Measurements from ENCODE around the gene ANKS3. TPM values are rescaled to one million over a fixed set of nuclear protein-coding genes. Genes with fewer than 3 reads are reported as not detected.

ANKS3 gene
- total RNA-seq (31.9 and 36.2 TPM in 2 replicates), polyA plus RNA-seq (26.5 and 38.4 TPM in 2 replicates), polyA minus RNA-seq (16.3 and 22.6 TPM in 2 replicates)
- total RNA-seq (2013), result 14.3 TPM

GRCh38 chr16:4734063-4734729, at the start of gene ANKS3, which contains the start of gene DNAAF8:
Gene ANKS3 (minus strand): TSS chr16:4734271. CDS start chr16:4730149, 4,122 bp downstream.
Gene DNAAF8 (plus strand): TSS chr16:4734537. CDS start chr16:4736515, 1,978 bp downstream.
- ChIA-PET POLR2A (interaction anchor here (0.5 to 3.0 kb wide), 11 partner anchors 18 to 1823 kb away, joined by 3 to 20 read pairs (median 4); partner anchors contain the start of genes NAGPA, NUDT16L1, ROGDI and ZNF500), CTCF (interaction anchor here (1.0 to 1.6 kb wide), 8 partner anchors 32 to 364 kb away, joined by 3 to 13 read pairs (median 4); partner anchors contain the start of genes EEF2KMT, MGRN1, ROGDI and UBALD1)
- WGBS (ENCODE audit: insufficient coverage), result under 1% methylated on average over 69 of the region's 70 CpGs
- peak within 1 kb of the TSS; percentile 94 for H2AFZ ChIP-seq (ENCODE audit: insufficient read depth, low read depth, low read length, poor library complexity, severe bottlenecking)
- H3K36me3 ChIP-seq (replicated peaks in 1 of 2; ENCODE audit: control extremely low read depth in 1 of 2, control insufficient read depth in 1 of 2, extremely low read depth in 1 of 2, insufficient read depth in 2 of 2, low read length in 1 of 2), result peaks cover 0 to 8% of the 10 kb centered on the region in 2 experiments
- H3K9me3 Mint-ChIP-seq (ENCODE audit: insufficient read depth), result no peaks in the 10 kb centered on the region
- DNase-seq (peak; percentile 89), ATAC-seq (ENCODE audit: low read depth) (peak; percentile 80)
- intact Hi-C loops (cut with micrococcal nuclease), result loop anchor here (1.0 to 2.0 kb wide), 6 partner anchors 33 to 461 kb away; partner anchors contain the start of genes MGRN1, ROGDI, TFAP4 and ZNF500
- H4K20me1 ChIP-seq (ENCODE audit: control insufficient read depth, insufficient read depth, low read length, poor library complexity, severe bottlenecking), result no peaks in the 10 kb centered on the region
- H3K79me2 ChIP-seq (ENCODE audit: control insufficient read depth, insufficient read depth, low read length), result peaks cover 28% of the 10 kb centered on the region
- H3K27ac ChIP-seq (ENCODE audit: low read length in 2 of 2), result peak within 1 kb of the TSS; percentile 35 to 89
- no peaks in the 10 kb centered on the region for H3K9me3 ChIP-seq (ENCODE audit: control extremely low read depth in 1 of 3, control insufficient read depth in 2 of 3, insufficient read depth in 1 of 3, low read length in 2 of 3)
- H3K4me1 ChIP-seq (ENCODE audit: control insufficient read depth in 2 of 2, insufficient read depth in 2 of 2, low read length in 2 of 2), result peaks cover 10 to 13% of the 10 kb centered on the region in 2 donors
- H3K4me3 Mint-ChIP-seq, result peak within 1 kb of the TSS; percentile 90
- peak within 1 kb of the TSS; percentile 100 for H3K4me2 ChIP-seq (replicated peaks; ENCODE audit: low read depth, low read length, poor library complexity, severe bottlenecking)
- H3K4me3 ChIP-seq (ENCODE audit: control extremely low read depth in 1 of 5, extremely low read depth in 1 of 5, insufficient read depth in 1 of 5, low read depth in 2 of 5, low read length in 4 of 5), result peak within 1 kb of the TSS; percentile 79 to 98 (median 91)
- no peaks in the 10 kb centered on the region for H3K27me3 ChIP-seq (replicated peaks in 1 of 4; ENCODE audit: control extremely low read depth in 1 of 4, control insufficient read depth in 3 of 4, insufficient read depth in 4 of 4, low read length in 3 of 4)
- H3K27ac Mint-ChIP-seq, result peak within 1 kb of the TSS; percentile 89
- H3K9ac ChIP-seq (ENCODE audit: low read length), result peak within 1 kb of the TSS; percentile 89
- peaks cover 17% of the 10 kb centered on the region for H3K4me1 Mint-ChIP-seq
- TF ChIP-seq EZH2 (IDR thresholded peaks at IDR 0.05; ENCODE audit: borderline replicate concordance, insufficient read depth, low read depth, low read length, poor library complexity, severe bottlenecking), result no peak
- no peak for TF ChIP-seq CTCF (IDR thresholded peaks at IDR 0.05)
- no peaks in the 10 kb centered on the region for H3K27me3 Mint-ChIP-seq
